ENCODE results near the gene MLN. TPM values are rescaled to one million over a fixed set of nuclear protein-coding genes. Genes with fewer than 3 reads are reported as not detected.

The MLN gene
- total RNA-seq, 1 experiment from 2014 or later: not detected

GRCh38 chr6:33788694-33789549 is 14.9 kb downstream of the MLN start, which contains the start of gene LEMD2:
LEMD2 (minus strand) TSS chr6:33789130; CDS start chr6:33789116, 14 bp downstream.
- peak within 1 kb of the TSS; percentile 71 to 98 (median 95) for H3K27ac Mint-ChIP-seq
- Histone ChIP-seq H3K4ac (ENCODE audit: low read depth, low read length) (no peak within 1 kb of the TSS), H3K27me3 (ENCODE audit: insufficient read depth, low read length) (no peaks in the 10 kb centered on the region), H4K8ac (replicated peaks; ENCODE audit: insufficient read length, low read depth, low read length) (no peak within 1 kb of the TSS), H2BK20ac (ENCODE audit: low read depth, low read length, poor library complexity, severe bottlenecking) (no peak within 1 kb of the TSS), H3K23me2 (ENCODE audit: insufficient read length, low read depth, low read length, poor library complexity, severe bottlenecking) (peaks cover 8% of the 10 kb centered on the region), H4K5ac (ENCODE audit: insufficient read length, low read depth, low read length) (no peak within 1 kb of the TSS), H4K20me1 (ENCODE audit: control insufficient read depth, insufficient read depth, insufficient read length) (no peaks in the 10 kb centered on the region), H2BK5ac (ENCODE audit: insufficient read length, low read length) (no peak within 1 kb of the TSS), H3K27ac (ENCODE audit: insufficient read length, low read depth, low read length) (no peak within 1 kb of the TSS), H3K9me3 (ENCODE audit: control insufficient read depth, low read depth, low read length) (no peaks in the 10 kb centered on the region), H3K56ac (ENCODE audit: insufficient read length, low read depth, low read length) (no peak within 1 kb of the TSS), H2BK12ac (ENCODE audit: insufficient read length, low read depth, low read length) (no peak within 1 kb of the TSS), H2AK5ac (ENCODE audit: insufficient read length, low read length) (no peak within 1 kb of the TSS), H3K79me2 (ENCODE audit: insufficient read depth, low read length) (peaks cover 9% of the 10 kb centered on the region; the same call in 1 of the 2 replicates), H3K4me2 (ENCODE audit: insufficient read depth, insufficient read length, low read length) (peak within 1 kb of the TSS; percentile 65), H3K18ac (ENCODE audit: insufficient read length, low read depth, low read length) (no peak within 1 kb of the TSS), H3K79me1 (ENCODE audit: insufficient read depth, low read depth, low read length, poor library complexity, severe bottlenecking) (peaks cover under 1% of the 10 kb centered on the region), H3K4me1 (ENCODE audit: insufficient read depth, low read length) (peaks cover 20% of the 10 kb centered on the region; the same call in 1 of the 2 replicates), H3K23ac (ENCODE audit: insufficient read length, low read depth, low read length) (no peak within 1 kb of the TSS), H2AFZ (ENCODE audit: low read length) (no peak within 1 kb of the TSS), H4K91ac (ENCODE audit: insufficient read length, low read depth, low read length) (no peak within 1 kb of the TSS), H2BK120ac (ENCODE audit: low read depth, low read length, poor library complexity, severe bottlenecking) (no peak within 1 kb of the TSS), H3K9ac (ENCODE audit: extremely low read depth, insufficient read length, low read length) (peak within 1 kb of the TSS; percentile 84), H3K14ac (ENCODE audit: insufficient read depth, low read length) (peak within 1 kb of the TSS; percentile 80), H3T11ph (ENCODE audit: low read length) (no peak within 1 kb of the TSS), H2BK15ac (ENCODE audit: low read depth, low read length) (no peak within 1 kb of the TSS)
- peak; percentile 93 for DNase-seq
- no peak for TF ChIP-seq CTCF (conservative IDR thresholded peaks at IDR 0.05)
- no peaks in the 10 kb centered on the region; the same call in 1 of the 2 replicates for H3K27me3 Mint-ChIP-seq (ENCODE audit: low read depth)
- peaks cover 80 to 84% of the 10 kb centered on the region in 2 experiments for H3K4me1 Mint-ChIP-seq
- H3K4me3 Mint-ChIP-seq: peak within 1 kb of the TSS; percentile 85 to 87
- no peaks in the 10 kb centered on the region for H3K9me3 Mint-ChIP-seq
- WGBS (ENCODE audit: extremely low coverage, insufficient read length, low lambda C conversion rate): no CpG with 5 or more reads among the region's 86 CpGs
- H3K36me3 Mint-ChIP-seq (ENCODE audit: insufficient read depth in 1 of 3, low read depth in 3 of 3): peaks cover 8 to 21% (median 20%) of the 10 kb centered on the region in 3 experiments; a peak in 6 of 7 replicates

Measured in H9 (cell line).